ENCODE data around the gene CBX1. TPM values are rescaled to one million over a fixed set of nuclear protein-coding genes. Genes with fewer than 3 reads are reported as not detected.
A peak's percentile ranks its signal among the peaks of the same experiment; 100 is the strongest.

CBX1 gene
- 77.3 and 81.2 TPM in 2 replicates for total RNA-seq (2022)
- Bru-seq, nascent RNA, result percentile 72 among the genes with signal in this experiment
- percentile 90 among the genes with signal in this experiment for BruChase-seq, experiment 1, labeled RNA remaining after a 6-hour chase
- BruChase-seq, experiment 2, labeled RNA remaining after a 2-hour chase, result percentile 81 among the genes with signal in this experiment
- long read RNA-seq, transcript CBX1-201 (5 exons, 2,232 nt), result major isoform, 23 of 40 reads
- long read RNA-seq, partial matches to known transcripts, result 2 of 40 reads
- long read RNA-seq, other reads (novel, unspliced or antisense), result 15 of 40 reads

DNA sequence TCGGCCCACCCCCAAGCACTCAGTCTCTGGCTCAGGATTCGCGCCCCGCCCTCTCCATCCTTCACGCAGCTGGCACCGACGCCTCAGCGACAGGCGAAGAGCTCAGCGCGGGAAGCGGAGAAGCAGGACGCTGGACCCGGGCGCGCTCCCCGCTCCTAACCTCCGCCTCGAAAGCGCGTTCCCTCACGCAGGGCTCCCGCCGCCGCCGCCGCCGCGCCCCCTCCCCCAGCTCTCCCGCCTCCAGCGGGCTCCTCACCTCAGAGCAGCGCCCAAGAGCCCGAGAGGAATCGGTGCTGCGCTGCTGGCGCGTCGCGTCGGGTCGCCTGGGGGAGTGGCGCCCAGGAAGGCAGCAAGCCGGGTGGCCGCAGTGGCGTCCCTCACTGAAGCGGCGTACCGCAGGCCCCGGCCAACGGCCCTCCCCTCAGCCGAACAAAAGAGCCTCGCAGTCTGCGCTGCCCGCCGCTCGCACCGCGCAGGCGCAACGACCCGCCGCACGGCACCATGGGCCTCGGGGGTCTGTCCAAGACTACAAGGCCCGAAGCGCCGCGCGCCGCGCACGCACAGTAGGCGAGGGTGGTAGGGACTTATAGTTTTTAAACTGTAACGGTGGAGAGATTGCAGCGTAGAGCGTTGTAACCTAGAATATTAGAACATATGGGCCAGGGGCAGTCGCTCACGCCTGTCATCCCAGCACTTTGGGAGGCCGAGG lies at the start of gene CBX1:
TSS of gene CBX1 (minus strand) at position 467 of the 709 bp plus-strand sequence. CDS start 24,474 bp downstream, outside the sequence.
- no TSS peak for BruUV-seq (replicated peaks)
- Mint-ChIP-seq H3K27me3 (ENCODE audit: insufficient read depth, unreplicated experiment) (no peaks in the 10 kb centered on the region), H3K4me3 (ENCODE audit: unreplicated experiment) (peak within 1 kb of the TSS; percentile 92), H3K36me3 (ENCODE audit: insufficient read depth, unreplicated experiment) (no peaks in the 10 kb centered on the region), H3K4me1 (ENCODE audit: insufficient read depth, unreplicated experiment) (peaks cover 10% of the 10 kb centered on the region), H3K27ac (ENCODE audit: low read depth, unreplicated experiment) (peak within 1 kb of the TSS; percentile 20), H3K9me3 (ENCODE audit: unreplicated experiment) (no peaks in the 10 kb centered on the region)
- no peak for TF ChIP-seq CTCF (IDR thresholded peaks at IDR 0.05; ENCODE audit: unreplicated experiment)
- DNase-seq (ENCODE audit: unreplicated experiment), result peak; percentile 91
- ChIA-PET CTCF (interaction anchor here (0.6 to 2.7 kb wide), 4 partner anchors 30 to 791 kb away, joined by 3 to 12 read pairs (median 4); partner anchors contain the start of gene ATP5MC1), POLR2A (interaction anchor here (0.5 to 7.2 kb wide), 19 partner anchors 6 to 193 kb away, joined by 3 to 73 read pairs (median 6); partner anchors contain the start of genes NFE2L1, PNPO and SNX11)
- intact Hi-C loops (cut with micrococcal nuclease), result loop anchor here (2.0 kb wide), 1 partner anchor 46 kb away; no protein-coding TSS in a partner anchor

GRCh38 chr17:48150597-48151001 lies 49.3 kb upstream of the CBX1 start:
- Mint-ChIP-seq H3K4me1 (ENCODE audit: insufficient read depth, unreplicated experiment) (no peaks in the 10 kb centered on the region), H3K36me3 (ENCODE audit: insufficient read depth, unreplicated experiment) (no peaks in the 10 kb centered on the region), H3K4me3 (ENCODE audit: unreplicated experiment) (no peak overlapping the region), H3K27ac (ENCODE audit: low read depth, unreplicated experiment) (no peak overlapping the region), H3K9me3 (ENCODE audit: unreplicated experiment) (no peaks in the 10 kb centered on the region), H3K27me3 (ENCODE audit: insufficient read depth, unreplicated experiment) (peaks cover 79% of the 10 kb centered on the region)
- ChIA-PET CTCF (interaction anchor here (0.7 kb wide), 1 partner anchor 70 kb away, joined by 3 read pairs; no protein-coding TSS in a partner anchor), POLR2A (no interaction called here)
- intact Hi-C loops (cut with micrococcal nuclease), result no loop called here
- BruUV-seq (replicated peaks), result no TSS peak
- no peak for DNase-seq (ENCODE audit: unreplicated experiment)
- no peak for TF ChIP-seq CTCF (IDR thresholded peaks at IDR 0.05; ENCODE audit: unreplicated experiment)

- intact Hi-C loops (cut with micrococcal nuclease), result no loop called here
- Mint-ChIP-seq H3K9me3 (ENCODE audit: unreplicated experiment) (no peaks in the 10 kb centered on the region), H3K36me3 (ENCODE audit: insufficient read depth, unreplicated experiment) (no peaks in the 10 kb centered on the region), H3K4me3 (ENCODE audit: unreplicated experiment) (no peak overlapping the region), H3K27ac (ENCODE audit: low read depth, unreplicated experiment) (no peak overlapping the region), H3K27me3 (ENCODE audit: insufficient read depth, unreplicated experiment) (peaks cover 86% of the 10 kb centered on the region), H3K4me1 (ENCODE audit: insufficient read depth, unreplicated experiment) (no peaks in the 10 kb centered on the region)
- BruUV-seq (replicated peaks), result no TSS peak
- CTCF ChIA-PET, result interaction anchor here (0.7 to 1.3 kb wide), 2 partner anchors 68 to 469 kb away, joined by 3 read pairs; no protein-coding TSS in a partner anchor
- POLR2A ChIA-PET, result no interaction called here
- DNase-seq (ENCODE audit: unreplicated experiment), result no peak
- TF ChIP-seq CTCF (IDR thresholded peaks at IDR 0.05; ENCODE audit: unreplicated experiment), result no peak
Measured at GRCh38 chr17:48149787-48150463, 48.6 kb upstream of the CBX1 start.
